Measurements from ENCODE around the gene XPR1.

The XPR1 gene

GRCh38 chr1:180920193-180920592 lies 288.4 kb downstream of the XPR1 start:
- DNase-seq (ENCODE audit: insufficient read length, low spot score) (no peak), FAIRE-seq (no peak)
- no peak for TF ChIP-seq POLR2A (IDR thresholded peaks at IDR 0.05; ENCODE audit: low read depth, low read length)

- FAIRE-seq (no peak), DNase-seq (ENCODE audit: insufficient read length, low spot score) (no peak)
- no peak for TF ChIP-seq POLR2A (IDR thresholded peaks at IDR 0.05; ENCODE audit: low read depth, low read length)
These were observed 288.9 kb downstream of the XPR1 start for GRCh38 chr1:180920702-180921101.

GRCh38 chr1:180921386-180921785 lies 289.6 kb downstream of the XPR1 start:
- FAIRE-seq = no peak
- TF ChIP-seq POLR2A (IDR thresholded peaks at IDR 0.05; ENCODE audit: low read depth, low read length) = no peak
- no peak for DNase-seq (ENCODE audit: insufficient read length, low spot score)

GRCh38 chr1:180921891-180922630 lies 290.2 kb downstream of the XPR1 start:
- FAIRE-seq (no peak), DNase-seq (ENCODE audit: insufficient read length, low spot score) (no peak)
- no peak for TF ChIP-seq POLR2A (IDR thresholded peaks at IDR 0.05; ENCODE audit: low read depth, low read length)

GRCh38 chr1:180922631-180923015 lies 290.8 kb downstream of the XPR1 start:
- no peak for FAIRE-seq
- TF ChIP-seq POLR2A (IDR thresholded peaks at IDR 0.05; ENCODE audit: low read depth, low read length) = no peak
- DNase-seq (ENCODE audit: insufficient read length, low spot score) = no peak

GRCh38 chr1:180923021-180923841 lies 291.4 kb downstream of the XPR1 start:
- TF ChIP-seq POLR2A (IDR thresholded peaks at IDR 0.05; ENCODE audit: low read depth, low read length) = no peak
- FAIRE-seq (no peak), DNase-seq (ENCODE audit: insufficient read length, low spot score) (peak; percentile 63)

- no peak for TF ChIP-seq POLR2A (IDR thresholded peaks at IDR 0.05; ENCODE audit: low read depth, low read length)
- no peak for DNase-seq (ENCODE audit: insufficient read length, low spot score)
- no peak for FAIRE-seq
These were observed 292.1 kb downstream of the XPR1 start for GRCh38 chr1:180923887-180924286.

GRCh38 chr1:180924939-180925338 lies 293.1 kb downstream of the XPR1 start:
- FAIRE-seq (no peak), DNase-seq (ENCODE audit: insufficient read length, low spot score) (no peak)
- no peak for TF ChIP-seq POLR2A (IDR thresholded peaks at IDR 0.05; ENCODE audit: low read depth, low read length)

- FAIRE-seq = no peak
- DNase-seq (ENCODE audit: insufficient read length, low spot score) = no peak
- TF ChIP-seq POLR2A (IDR thresholded peaks at IDR 0.05; ENCODE audit: low read depth, low read length) = no peak
These were observed 293.7 kb downstream of the XPR1 start for GRCh38 chr1:180925471-180926051.

- DNase-seq (ENCODE audit: insufficient read length, low spot score) (peak; percentile 47), FAIRE-seq (no peak)
- no peak for TF ChIP-seq POLR2A (IDR thresholded peaks at IDR 0.05; ENCODE audit: low read depth, low read length)
These were observed 294.6 kb downstream of the XPR1 start for GRCh38 chr1:180926164-180926981.

- FAIRE-seq (no peak), DNase-seq (ENCODE audit: insufficient read length, low spot score) (no peak)
- TF ChIP-seq POLR2A (IDR thresholded peaks at IDR 0.05; ENCODE audit: low read depth, low read length) = no peak
These were observed 295.5 kb downstream of the XPR1 start for GRCh38 chr1:180927348-180927747.

- no peak for TF ChIP-seq POLR2A (IDR thresholded peaks at IDR 0.05; ENCODE audit: low read depth, low read length)
- DNase-seq (ENCODE audit: insufficient read length, low spot score) (no peak), FAIRE-seq (no peak)
These were observed 296.0 kb downstream of the XPR1 start for GRCh38 chr1:180927841-180928240.

GRCh38 chr1:180928331-180929230 lies 296.8 kb downstream of the XPR1 start:
- FAIRE-seq = no peak
- DNase-seq (ENCODE audit: insufficient read length, low spot score) = no peak
- TF ChIP-seq POLR2A (IDR thresholded peaks at IDR 0.05; ENCODE audit: low read depth, low read length) = no peak

All from H54 (cell line).